ENCODE measurements around the gene HLA-E. TPM values are rescaled to one million over a fixed set of nuclear protein-coding genes. Genes with fewer than 3 reads are reported as not detected.
"Not testable (repeated sequence)": the region's sequence is repeated elsewhere in the genome, so short reads cannot be mapped to it uniquely, and the experiment has no call there.

Gene HLA-E
- total and polyA plus RNA-seq, 2 donors, result 141 to 564 TPM

DNA sequence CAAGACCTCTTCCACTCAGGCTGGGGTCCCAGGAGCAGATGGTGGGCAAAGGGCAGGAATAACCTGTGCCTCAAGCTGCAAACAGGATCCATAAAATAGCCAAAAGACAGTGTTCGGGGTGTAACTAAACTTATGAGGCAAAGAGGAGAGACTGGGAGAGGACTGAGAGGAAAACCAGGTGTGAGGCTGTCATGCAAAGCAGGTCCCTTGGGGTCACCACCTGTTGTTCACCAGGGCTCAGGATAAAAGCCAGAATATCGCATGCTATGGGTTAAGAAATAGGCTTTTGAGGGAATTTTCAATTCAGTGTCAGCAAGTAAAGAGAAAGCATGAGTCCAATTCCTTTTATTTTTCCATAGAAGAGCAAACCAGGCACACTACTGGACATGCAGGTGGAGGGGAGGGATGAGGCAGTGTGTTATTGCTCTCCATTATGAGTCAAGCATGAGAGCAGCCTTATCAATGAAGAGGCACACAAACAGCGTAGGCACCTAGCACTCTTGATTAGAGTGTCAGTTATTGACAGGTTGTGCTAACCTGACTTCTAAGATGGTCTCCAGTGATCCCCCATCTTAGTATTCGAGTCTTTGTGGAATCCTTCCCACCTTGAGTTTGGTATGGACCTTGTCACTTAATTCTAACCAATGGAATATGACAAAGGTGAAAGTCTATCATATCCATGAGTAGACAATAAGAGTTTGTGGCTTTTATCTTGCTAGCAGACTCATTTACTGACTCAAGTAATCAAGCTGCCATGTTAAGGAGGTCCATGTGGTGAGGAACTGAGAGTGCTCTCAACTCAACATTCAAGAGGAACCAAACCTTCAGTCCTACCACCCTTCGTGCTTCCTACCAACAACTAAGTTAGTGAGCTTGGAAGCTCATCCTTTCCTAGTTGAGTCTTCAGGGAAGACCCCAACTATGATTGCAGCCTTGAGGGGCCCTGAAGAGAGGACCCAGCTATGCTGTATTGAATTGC lies 18.8 kb downstream of the HLA-E start:
- Histone ChIP-seq H3K27ac (ENCODE audit: low read depth) (no peak overlapping the region), H3K4me1 (ENCODE audit: insufficient read depth) (no peaks in the 10 kb centered on the region), H3K36me3 (ENCODE audit: insufficient read depth) (no peaks in the 10 kb centered on the region), H3K4me3 (ENCODE audit: low read depth, low read length) (no peak overlapping the region)
- WGBS, result 87% methylated on average over 5 of the region's 5 CpGs
- DNase-seq (ENCODE audit: extremely low spot score), result no peak

DNA sequence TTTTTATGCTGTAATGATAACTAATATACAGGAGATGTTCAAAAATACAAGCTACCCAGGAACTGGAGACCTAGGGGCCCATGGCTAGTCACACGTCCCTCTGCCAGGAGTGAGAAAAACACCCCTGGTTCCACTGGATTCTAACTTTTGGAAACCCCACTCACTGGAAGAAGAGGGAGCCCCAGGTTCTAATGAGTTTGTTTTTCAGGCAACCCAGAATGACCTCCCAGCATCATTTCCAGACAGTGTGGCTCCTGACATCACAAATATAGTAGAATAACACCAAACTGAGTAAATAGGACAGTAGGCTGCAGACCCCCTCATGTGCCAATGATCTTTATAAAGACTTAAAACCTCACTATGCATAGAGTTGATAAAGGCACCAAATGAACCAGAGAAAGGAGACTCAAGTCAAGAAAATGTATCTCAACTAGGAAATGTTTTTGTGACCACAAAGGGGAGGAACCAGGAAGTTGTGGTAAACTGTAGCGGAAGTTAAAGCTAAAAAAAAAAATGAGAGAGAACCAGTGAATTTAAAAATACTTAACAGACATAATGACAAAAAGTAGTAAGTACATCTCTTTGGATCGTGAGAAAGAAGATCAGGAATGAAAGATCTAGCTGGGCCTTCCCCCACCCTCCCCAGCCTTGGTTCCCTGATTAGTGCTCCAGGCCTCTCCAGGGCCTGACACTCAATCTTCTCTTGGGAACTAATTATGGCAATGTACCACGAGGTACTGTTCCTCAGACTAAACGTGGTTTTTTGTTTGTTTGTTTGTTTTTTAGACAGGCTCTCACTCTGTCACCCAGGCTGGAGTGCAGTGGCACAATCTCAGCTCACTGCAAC lies 19.8 kb downstream of the HLA-E start:
- Histone ChIP-seq H3K27ac (ENCODE audit: low read depth) (peak overlapping the region; percentile 39), H3K4me1 (ENCODE audit: insufficient read depth) (no peaks in the 10 kb centered on the region), H3K4me3 (ENCODE audit: low read depth, low read length) (no peak overlapping the region), H3K36me3 (ENCODE audit: insufficient read depth) (no peaks in the 10 kb centered on the region)
- no peak for DNase-seq (ENCODE audit: extremely low spot score)
- WGBS, result 34% methylated on average over 5 of the region's 5 CpGs

DNA sequence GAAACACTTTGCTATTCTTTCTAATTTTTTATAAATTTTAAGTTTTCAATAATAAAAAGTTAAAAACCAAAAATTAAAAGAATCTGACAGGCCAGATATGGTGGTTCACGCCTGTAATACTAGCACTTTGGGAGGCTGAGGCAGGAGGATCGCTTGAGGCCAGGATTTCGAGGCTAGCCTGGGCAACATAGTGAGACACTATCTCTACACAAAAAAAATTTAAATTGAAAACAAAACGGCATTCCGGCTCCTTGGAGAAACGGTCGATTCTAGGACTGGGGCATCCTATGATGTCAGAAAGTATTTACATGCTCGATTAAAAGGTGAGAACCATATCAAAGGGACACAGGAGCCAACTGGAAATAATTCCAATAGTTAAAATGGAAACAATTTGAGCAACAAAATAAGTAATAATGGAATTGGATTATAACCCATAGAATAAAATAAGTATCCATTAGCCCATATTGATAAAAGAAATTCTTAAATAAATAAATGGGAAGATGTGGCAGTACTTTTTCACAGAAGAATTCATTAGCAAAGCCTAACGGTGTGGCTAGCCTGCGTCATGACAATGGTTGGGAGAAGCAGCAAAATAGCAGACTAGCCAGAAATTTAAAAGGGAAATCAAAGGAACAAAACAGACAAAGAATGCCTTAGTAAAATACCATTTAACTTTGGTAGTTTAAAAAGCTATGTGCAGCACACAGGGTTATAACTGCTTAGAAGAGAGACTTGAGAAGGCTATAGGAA lies 21.3 kb downstream of the HLA-E start:
- no peak overlapping the region for H3K27ac ChIP-seq (ENCODE audit: low read depth)
- H3K36me3 ChIP-seq (ENCODE audit: insufficient read depth), result no peaks in the 10 kb centered on the region
- no peaks in the 10 kb centered on the region for H3K4me1 ChIP-seq (ENCODE audit: insufficient read depth)
- 76% methylated on average over 10 of the region's 10 CpGs for WGBS
- H3K4me3 ChIP-seq (ENCODE audit: low read depth, low read length), result no peak overlapping the region
- DNase-seq (ENCODE audit: extremely low spot score), result no peak

DNA sequence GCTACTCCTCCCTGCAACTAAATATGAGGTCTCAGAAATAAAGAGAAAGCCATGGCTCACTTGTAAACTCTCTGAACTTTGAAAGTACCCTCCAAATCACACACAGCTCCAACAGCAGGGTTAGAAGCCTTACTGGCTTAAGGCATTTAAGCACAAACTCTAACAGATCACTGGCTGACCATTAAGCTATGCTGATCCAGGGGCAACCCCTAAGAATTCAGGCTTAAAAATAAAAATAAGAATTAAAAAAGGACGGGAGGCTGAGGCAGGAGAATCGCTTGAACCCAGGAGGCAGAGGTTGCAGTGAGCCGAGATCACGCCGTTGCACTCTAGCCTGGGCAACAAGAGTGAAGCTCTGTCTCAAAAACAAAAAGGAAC lies 21.8 kb downstream of the HLA-E start:
- no peak for DNase-seq (ENCODE audit: extremely low spot score)
- Histone ChIP-seq H3K36me3 (ENCODE audit: insufficient read depth) (no peaks in the 10 kb centered on the region), H3K4me3 (ENCODE audit: low read depth, low read length) (no peak overlapping the region), H3K4me1 (ENCODE audit: insufficient read depth) (no peaks in the 10 kb centered on the region), H3K27ac (ENCODE audit: low read depth) (no peak overlapping the region)
- WGBS, result 59% methylated on average over 5 of the region's 5 CpGs

DNA sequence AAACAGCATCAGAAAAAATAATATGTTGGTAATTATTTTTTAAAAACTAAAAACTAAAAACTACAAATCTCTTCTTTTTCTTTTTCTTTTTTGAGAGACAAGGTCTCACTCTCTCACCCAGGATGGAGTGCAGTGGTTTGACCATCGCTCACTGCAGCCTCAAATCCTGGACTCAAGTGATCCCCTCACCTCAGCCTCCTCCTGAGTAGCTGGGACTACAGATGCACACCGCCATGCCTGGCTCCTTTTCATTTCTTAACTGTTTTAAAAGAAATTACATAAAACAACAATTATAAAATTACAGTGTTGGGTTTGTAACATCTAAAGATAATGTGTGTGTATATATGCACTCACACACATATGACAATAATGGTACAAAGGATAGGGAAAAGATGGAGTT lies 24.1 kb downstream of the HLA-E start:
- Histone ChIP-seq H3K27ac (ENCODE audit: low read depth) (no peak overlapping the region), H3K4me3 (ENCODE audit: low read depth, low read length) (no peak overlapping the region), H3K36me3 (ENCODE audit: insufficient read depth) (no peaks in the 10 kb centered on the region), H3K4me1 (ENCODE audit: insufficient read depth) (no peaks in the 10 kb centered on the region)
- WGBS, result 90% methylated on average over 2 of the region's 2 CpGs
- no peak for DNase-seq (ENCODE audit: extremely low spot score)

DNA sequence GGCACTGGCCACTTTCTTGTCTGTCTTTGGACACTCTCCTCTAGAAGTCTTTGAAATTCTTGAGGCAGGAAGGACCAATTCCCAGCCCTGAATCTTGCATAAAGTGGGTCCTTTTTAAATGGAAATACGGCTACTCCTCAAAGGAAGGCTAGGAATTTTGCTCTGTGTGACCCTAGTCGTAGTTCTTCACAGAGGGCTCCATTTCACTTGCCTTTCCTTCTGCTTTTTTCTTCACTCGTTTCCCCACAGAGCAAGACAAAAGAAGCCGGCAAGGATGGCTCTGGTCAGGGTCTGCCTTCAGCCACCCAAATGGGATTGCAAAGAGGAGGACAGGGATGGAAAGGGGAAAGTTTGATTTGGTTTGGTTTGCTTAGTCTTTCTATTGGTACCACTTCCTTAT lies 25.8 kb downstream of the HLA-E start:
- no peak overlapping the region for H3K4me3 ChIP-seq (ENCODE audit: low read depth, low read length)
- DNase-seq (ENCODE audit: extremely low spot score), result no peak
- H3K27ac ChIP-seq (ENCODE audit: low read depth), result no peak overlapping the region
- H3K36me3 ChIP-seq (ENCODE audit: insufficient read depth), result no peaks in the 10 kb centered on the region
- 41% methylated on average over 4 of the region's 4 CpGs for WGBS
- H3K4me1 ChIP-seq (ENCODE audit: insufficient read depth), result no peaks in the 10 kb centered on the region

DNA sequence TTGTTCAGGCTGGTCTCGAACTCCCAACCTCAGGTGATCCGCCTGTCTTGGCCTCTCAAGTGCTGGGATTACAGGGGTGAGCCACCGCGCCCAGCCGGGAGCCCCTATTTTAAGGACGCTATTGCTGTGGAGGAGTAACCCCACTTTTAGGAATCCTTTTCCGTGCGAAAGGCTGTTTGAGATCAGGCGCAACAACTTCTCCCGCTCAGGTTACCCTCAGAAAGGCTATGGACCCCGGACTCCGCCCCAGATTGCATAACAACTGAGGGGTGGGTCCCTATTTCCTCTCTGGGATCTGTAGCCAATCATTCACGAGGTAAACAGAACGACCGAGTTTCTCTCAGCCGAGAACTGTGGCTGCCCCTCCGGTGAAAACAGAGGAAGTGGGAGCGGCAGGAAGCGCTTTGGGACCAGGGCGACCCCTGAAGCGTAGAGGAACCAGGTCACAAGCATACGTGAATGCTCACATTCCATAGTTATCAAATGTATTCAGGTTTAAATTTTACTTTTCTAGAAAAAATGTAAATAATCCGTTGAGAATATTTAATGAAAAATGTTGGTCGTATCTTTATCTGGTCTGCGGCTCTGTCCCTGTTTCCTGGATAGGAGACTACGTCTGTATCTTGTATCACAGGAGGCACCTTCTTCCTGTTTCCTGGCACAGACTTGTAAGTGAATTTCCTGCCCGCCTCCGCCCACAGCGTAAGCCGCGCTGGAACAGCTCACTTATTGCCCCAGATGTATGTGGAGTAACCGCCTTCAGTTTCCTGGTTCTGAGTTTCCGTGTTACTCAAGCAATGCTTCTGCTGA lies 26.8 kb downstream of the HLA-E start:
- H3K4me3 ChIP-seq (ENCODE audit: low read depth, low read length), result peak overlapping the region; percentile 12
- no peaks in the 10 kb centered on the region for H3K4me1 ChIP-seq (ENCODE audit: insufficient read depth)
- peak overlapping the region; percentile 92 for H3K27ac ChIP-seq (ENCODE audit: low read depth)
- no peaks in the 10 kb centered on the region for H3K36me3 ChIP-seq (ENCODE audit: insufficient read depth)
- DNase-seq (ENCODE audit: extremely low spot score), result peak; percentile 85
- 4% methylated on average over 33 of the region's 33 CpGs for WGBS

DNA sequence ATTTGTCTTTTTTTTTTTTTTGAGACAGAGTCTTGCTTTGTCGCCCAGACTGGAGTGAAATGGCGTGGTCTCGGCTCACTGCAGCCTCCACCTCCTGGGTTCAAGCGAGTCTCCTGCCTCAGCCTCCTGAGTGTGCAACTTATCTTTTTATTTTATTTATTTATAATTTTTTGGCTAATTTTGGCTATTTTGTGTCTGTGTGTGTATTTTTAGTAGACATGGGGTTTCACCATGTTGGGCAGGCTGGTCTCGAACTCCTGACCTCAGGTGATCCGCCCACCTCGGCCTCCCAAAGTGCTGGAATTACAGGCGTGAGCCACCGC lies 27.4 kb downstream of the HLA-E start:
- H3K4me3 ChIP-seq (ENCODE audit: low read depth, low read length); H3K4me1 ChIP-seq (ENCODE audit: insufficient read depth); H3K27ac ChIP-seq (ENCODE audit: low read depth); DNase-seq (ENCODE audit: extremely low spot score); H3K36me3 ChIP-seq (ENCODE audit: insufficient read depth): not testable (repeated sequence)
- 63% methylated on average over 9 of the region's 9 CpGs for WGBS

DNA sequence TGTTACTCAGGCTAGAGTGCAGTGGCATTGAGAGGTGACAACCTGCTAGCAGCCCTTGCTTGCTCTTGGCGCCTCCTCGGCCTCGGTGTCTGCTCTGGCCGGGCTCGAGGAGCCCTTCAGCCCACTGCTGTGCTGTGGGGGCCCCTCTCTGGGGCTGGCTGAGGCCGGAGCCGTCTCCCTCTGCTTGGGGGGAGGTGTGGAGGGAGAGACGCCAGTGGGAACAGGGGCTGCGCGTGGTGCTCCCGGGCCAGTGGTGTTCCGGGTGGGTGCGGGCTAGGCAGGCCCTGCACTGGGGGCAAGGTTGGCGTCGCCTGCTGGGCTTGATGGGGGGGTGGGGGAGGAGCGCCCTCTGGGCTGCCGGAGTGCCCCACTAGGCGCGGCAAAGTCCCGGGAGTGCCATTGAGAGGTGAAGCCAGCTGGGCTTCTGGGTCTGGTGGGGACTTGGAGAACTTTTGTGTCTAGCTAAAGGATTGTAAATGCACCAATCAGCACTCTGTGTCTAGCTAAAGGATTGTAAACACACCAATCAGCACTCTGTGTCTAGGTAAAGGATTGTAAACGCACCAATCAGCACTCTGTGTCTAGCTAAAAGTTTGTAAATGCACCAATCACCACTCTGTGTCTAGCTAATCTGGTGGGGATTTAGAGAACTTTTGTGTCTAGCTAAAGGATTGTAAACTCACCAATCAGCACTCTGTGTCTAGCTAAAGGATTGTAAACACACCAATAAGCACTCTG lies 28.6 kb downstream of the HLA-E start:
- not testable (repeated sequence) for H3K36me3 ChIP-seq (ENCODE audit: insufficient read depth); H3K4me1 ChIP-seq (ENCODE audit: insufficient read depth); H3K4me3 ChIP-seq (ENCODE audit: low read depth, low read length); H3K27ac ChIP-seq (ENCODE audit: low read depth); DNase-seq (ENCODE audit: extremely low spot score)
- 91% methylated on average over 21 of the region's 21 CpGs for WGBS

DNA sequence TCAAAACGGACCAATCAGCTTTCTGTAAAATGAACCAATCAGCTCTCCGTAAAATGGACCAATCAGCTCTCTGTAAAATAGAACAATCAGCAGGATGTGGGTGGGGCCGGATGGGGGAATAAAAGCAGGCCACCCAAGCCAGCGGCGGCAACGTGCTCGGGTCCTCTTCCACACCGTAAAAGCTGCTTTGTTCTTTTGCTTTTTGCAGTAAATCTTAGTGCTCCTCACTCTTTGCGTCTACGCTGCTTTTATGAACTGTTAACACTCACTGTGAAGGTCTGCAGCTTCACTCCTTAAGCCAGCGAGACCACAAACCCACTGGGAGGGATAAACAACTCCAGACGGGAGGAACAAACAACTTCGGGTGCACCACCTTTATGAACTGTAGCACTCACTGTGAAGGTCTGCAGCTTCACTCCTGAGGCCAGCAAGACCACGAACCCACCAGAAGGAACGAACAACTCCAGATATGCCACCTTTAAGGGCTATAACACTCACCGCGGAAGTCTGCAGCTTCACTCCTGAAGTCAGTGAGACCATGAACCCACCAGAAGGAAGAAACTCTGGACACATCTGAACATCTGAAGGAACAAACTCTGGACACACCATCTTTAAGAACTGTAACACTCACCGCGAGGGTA lies 29.3 kb downstream of the HLA-E start:
- H3K4me1 ChIP-seq (ENCODE audit: insufficient read depth); H3K4me3 ChIP-seq (ENCODE audit: low read depth, low read length); H3K36me3 ChIP-seq (ENCODE audit: insufficient read depth); DNase-seq (ENCODE audit: extremely low spot score); H3K27ac ChIP-seq (ENCODE audit: low read depth): not testable (repeated sequence)
- 68% methylated on average over 19 of the region's 19 CpGs for WGBS

DNA sequence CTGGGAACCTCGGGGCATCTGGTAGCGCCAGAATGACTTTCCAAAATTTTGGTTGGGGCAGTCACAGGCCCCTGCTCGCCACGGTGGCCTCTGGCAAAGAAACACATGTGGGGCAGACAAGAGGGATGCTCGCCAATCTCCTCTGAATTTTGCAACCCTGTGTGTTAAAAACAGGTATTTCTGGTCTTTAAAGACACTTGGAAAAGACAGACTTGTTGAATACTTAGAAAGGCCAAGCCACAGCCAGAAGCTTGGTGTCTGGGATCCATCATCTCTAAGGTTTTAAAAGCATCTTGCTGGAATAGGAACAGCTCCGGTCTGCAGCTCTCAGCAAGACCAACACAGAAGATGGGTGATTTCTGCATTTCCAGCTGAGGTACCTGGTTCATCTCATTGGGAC lies 31.2 kb downstream of the HLA-E start:
- 86% methylated on average over 6 of the region's 6 CpGs for WGBS
- no peak overlapping the region for H3K27ac ChIP-seq (ENCODE audit: low read depth)
- no peak for DNase-seq (ENCODE audit: extremely low spot score)
- no peaks in the 10 kb centered on the region for H3K4me1 ChIP-seq (ENCODE audit: insufficient read depth)
- no peaks in the 10 kb centered on the region for H3K36me3 ChIP-seq (ENCODE audit: insufficient read depth)
- no peak overlapping the region for H3K4me3 ChIP-seq (ENCODE audit: low read depth, low read length)

DNA sequence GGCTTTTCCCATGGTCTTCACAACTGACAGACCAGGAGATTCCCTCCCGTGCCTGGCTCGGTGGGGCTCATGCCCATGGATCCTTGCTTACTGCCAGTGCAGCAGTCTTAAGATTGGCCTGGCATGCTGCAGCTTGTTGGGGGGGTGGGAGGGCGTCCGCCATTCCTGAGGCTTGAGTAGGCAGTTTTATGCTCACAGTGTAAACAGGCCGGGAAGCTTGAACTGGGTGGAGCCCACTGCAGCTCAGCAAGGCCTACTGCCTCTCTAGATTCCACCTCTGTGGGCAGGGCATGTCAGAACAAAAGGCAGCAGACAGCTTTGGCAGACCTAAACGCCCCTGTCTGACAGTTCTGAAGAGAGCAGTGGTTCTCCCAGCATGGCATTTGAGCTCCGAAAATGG lies 31.8 kb downstream of the HLA-E start:
- H3K27ac ChIP-seq (ENCODE audit: low read depth); H3K4me3 ChIP-seq (ENCODE audit: low read depth, low read length); H3K36me3 ChIP-seq (ENCODE audit: insufficient read depth); H3K4me1 ChIP-seq (ENCODE audit: insufficient read depth); DNase-seq (ENCODE audit: extremely low spot score): not testable (repeated sequence)
- WGBS, result 55% methylated on average over 7 of the region's 7 CpGs
